Stimulated activated memory B cell treated with anti-CD40 and anti-IgM and Interleukin-4, amounts not matched to agents 10 μg/mL and 1 μg/mL and 100 μg/mL, for 72 hours (primary cell): ENCODE measurements around the gene TYW5.

Experiments used
- ATAC-seq: fragments of 150-1000 bp; cut with Tn5 transposase; 2 replicates; pipeline ENCODE4 v1.10.0; 2021
- H3K27ac Mint-ChIP-seq: one replicate; pipeline ENCODE4 v1.8.0; 2022; ENCODE audit warnings: mild to moderate bottlenecking, mixed read lengths
- H3K27me3 Mint-ChIP-seq: one replicate; pipeline ENCODE4 v1.8.0; 2022; ENCODE audit warnings: mixed read lengths
- H3K36me3 Mint-ChIP-seq: one replicate; pipeline ENCODE4 v1.8.0; 2022; ENCODE audit warnings: mixed read lengths
- H3K4me1 Mint-ChIP-seq: one replicate; pipeline ENCODE4 v1.8.0; 2022; ENCODE audit warnings: mixed read lengths
- H3K4me3 Mint-ChIP-seq: one replicate; pipeline ENCODE4 v1.8.0; 2022; ENCODE audit warnings: mild to moderate bottlenecking, moderate library complexity, mixed read lengths
- H3K9me3 Mint-ChIP-seq: one replicate; pipeline ENCODE4 v1.8.0; 2022; ENCODE audit warnings: mixed read lengths

TYW5 gene, protein sequence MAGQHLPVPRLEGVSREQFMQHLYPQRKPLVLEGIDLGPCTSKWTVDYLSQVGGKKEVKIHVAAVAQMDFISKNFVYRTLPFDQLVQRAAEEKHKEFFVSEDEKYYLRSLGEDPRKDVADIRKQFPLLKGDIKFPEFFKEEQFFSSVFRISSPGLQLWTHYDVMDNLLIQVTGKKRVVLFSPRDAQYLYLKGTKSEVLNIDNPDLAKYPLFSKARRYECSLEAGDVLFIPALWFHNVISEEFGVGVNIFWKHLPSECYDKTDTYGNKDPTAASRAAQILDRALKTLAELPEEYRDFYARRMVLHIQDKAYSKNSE

DNA sequence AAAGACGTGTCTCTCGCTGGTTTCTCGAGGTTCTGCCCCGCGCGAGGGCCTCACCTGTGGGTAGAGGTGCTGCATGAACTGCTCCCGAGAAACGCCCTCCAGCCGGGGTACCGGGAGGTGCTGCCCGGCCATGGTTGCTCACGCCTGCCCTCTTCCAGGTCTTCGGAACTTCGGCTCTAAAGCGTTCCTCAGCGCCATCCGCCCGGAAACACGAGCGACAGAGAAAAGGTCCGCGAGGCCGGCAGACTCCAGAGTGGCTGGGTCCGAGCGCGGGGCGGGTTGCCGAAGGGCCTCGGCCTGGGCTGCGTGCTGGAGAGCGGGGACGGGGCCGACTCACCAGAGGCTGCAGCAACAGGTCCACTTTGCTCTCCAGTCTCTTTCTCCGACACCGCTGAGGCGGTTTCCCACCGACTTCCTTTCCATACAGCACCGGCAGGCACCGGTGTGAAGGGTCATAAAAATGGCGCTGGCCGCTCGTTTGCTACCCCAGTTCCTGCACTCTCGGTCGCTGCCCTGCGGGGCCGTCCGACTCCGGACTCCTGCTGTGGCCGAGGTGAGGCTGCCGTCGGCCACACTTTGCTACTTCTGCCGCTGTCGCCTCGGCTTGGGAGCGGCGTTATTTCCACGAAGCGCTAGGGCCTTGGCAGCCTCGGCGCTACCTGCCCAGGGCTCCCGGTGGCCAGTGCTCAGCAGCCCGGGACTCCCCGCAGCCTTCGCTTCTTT lies at the start of gene TYW5, which contains the start of gene MAIP1:
Gene TYW5 (minus strand): TSS at position 153 of the 723 bp plus-strand sequence. CDS start 21 bp downstream, at position 132.
Gene MAIP1 (plus strand): TSS at position 244 of the 723 bp plus-strand sequence. CDS start 217 bp downstream, at position 461.
- Mint-ChIP-seq H3K36me3 (peaks cover 5% of the 10 kb centered on the region), H3K9me3 (no peaks in the 10 kb centered on the region), H3K4me3 (peak within 1 kb of the TSS; percentile 99), H3K27ac (peak within 1 kb of the TSS; percentile 95), H3K27me3 (no peaks in the 10 kb centered on the region), H3K4me1 (peaks cover 48% of the 10 kb centered on the region)
- ATAC-seq, result peak; percentile 92

DNA sequence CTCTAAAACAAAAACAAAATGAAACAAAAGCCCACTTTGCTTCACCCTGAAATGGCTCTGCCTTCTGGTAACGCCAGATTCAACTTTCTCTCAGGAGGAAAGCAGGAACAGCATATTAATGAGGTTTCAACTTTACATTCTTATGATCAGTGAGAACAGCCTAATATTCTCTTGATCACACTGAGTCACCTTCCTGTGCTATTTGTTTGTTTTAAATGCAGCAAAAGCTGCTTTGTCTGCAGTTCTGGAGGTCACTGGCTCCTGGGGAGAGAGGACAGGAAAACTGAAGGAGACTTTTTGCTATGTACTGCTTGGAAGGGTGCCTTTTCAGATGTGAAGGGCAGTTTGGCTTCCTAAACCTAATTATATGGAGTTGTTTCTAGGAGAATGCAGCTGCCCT lies 48.2 kb upstream of the TYW5 start:
- Mint-ChIP-seq H3K4me1 (no peaks in the 10 kb centered on the region), H3K9me3 (peaks cover 5% of the 10 kb centered on the region)
- ATAC-seq, result no peak

DNA sequence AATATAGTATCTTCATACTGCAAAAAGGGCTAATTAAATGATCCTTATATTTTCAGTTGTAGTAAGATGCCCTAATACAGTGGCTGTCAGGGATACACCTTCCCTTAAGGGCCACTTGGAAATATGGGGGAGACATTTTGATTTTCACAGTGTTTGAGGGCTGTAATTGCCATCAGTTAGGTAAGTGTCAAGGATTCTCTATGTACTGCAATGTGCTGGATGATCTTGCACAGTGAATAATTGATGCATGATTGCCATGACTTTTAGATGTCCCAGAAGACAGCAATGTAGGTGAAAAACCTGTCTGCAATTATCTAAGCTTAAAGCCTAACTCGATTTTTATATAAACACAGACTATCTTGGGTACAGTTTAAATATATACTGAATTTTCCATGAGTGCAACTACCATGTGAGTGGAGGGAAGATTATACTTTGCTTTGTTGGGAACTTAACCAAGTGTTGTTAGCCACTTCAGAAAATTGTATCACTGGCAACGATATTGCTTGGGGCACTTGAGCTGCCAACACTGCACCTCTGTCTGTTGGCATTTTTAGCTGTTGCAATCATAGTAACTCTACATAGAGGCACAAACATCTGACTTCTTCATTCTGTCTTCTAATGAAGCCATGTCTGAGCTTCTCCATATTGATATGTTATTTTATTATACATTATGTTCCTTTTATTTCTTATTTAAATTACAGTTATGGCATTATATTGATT lies 45.3 kb upstream of the TYW5 start:
- H3K27ac Mint-ChIP-seq, result no peak overlapping the region

More for the DNA sequence above, 48.2 kb upstream of the TYW5 start:
- no peaks in the 10 kb centered on the region for H3K27me3 Mint-ChIP-seq
- no peaks in the 10 kb centered on the region for H3K36me3 Mint-ChIP-seq
- no peak overlapping the region for H3K4me3 Mint-ChIP-seq
- H3K27ac Mint-ChIP-seq, result no peak overlapping the region

DNA sequence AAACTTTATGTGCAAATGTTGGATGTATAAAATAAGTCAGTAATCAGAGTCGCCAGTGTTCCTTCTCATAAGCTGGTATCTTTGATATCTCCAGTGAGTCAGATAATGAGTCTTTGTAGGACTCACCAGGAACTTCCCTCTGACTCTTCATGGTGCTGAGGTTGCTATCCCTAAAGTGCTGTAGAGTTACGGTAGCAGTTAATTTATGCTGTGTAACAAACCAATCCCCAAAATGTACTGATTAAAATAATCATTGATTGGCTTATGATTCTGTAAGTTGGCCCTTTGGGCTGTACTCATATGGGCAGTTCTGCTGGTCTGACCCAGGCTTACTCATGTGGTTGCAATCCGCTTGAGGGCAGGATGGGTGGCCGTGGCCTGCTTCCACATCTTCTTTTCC lies 43.9 kb upstream of the TYW5 start:
- Mint-ChIP-seq H3K36me3 (no peaks in the 10 kb centered on the region), H3K4me3 (no peak overlapping the region), H3K9me3 (no peaks in the 10 kb centered on the region), H3K27ac (no peak overlapping the region), H3K4me1 (no peaks in the 10 kb centered on the region), H3K27me3 (no peaks in the 10 kb centered on the region)
- no peak for ATAC-seq

More for the DNA sequence above, 45.3 kb upstream of the TYW5 start:
- Mint-ChIP-seq H3K4me3 (no peak overlapping the region), H3K9me3 (peaks cover 5% of the 10 kb centered on the region), H3K36me3 (no peaks in the 10 kb centered on the region), H3K4me1 (no peaks in the 10 kb centered on the region), H3K27me3 (no peaks in the 10 kb centered on the region)
- ATAC-seq, result no peak

DNA sequence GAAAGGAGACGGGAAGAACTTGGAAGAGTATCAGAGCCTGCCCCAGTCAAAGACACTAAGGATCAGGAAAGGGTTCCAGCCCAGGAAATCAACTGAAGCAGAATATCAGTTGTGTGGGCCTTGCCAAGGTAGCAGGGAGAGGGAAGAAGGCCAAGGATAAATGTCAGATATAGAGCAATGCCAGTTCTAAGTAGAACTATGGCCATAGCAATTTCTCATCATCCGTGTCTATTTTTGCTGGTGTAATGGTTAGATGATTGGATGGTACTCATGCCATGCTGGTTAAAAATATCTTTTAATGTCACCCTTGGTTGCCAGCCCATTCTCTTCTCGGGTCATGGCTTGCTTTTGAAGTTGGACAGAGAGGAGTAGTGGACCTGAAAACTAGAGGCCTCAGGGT lies 42.0 kb upstream of the TYW5 start:
- no peak overlapping the region for H3K27ac Mint-ChIP-seq
- H3K27me3 Mint-ChIP-seq, result no peaks in the 10 kb centered on the region
- no peak for ATAC-seq
- H3K36me3 Mint-ChIP-seq, result no peaks in the 10 kb centered on the region
- no peaks in the 10 kb centered on the region for H3K4me1 Mint-ChIP-seq
- no peaks in the 10 kb centered on the region for H3K9me3 Mint-ChIP-seq
- no peak overlapping the region for H3K4me3 Mint-ChIP-seq

DNA sequence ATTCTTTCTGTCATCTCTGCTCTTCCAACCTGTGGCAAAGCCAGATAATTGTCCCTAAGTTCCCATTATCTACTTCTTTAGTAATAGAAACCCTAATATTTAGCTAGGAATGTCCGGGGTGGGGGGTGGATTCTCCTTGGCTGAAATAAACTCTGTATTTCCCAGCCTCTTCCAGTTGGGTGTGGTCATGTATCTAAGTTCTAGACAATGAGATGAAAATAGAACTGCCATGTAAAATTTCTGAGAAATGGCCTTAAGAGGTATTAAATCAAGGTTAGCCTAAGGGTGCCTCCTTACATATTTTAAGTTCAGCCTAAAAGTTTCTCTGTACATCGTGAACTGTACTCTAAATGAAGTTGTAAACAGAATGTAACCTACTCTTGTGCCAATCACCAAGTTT lies 39.6 kb upstream of the TYW5 start:
- Mint-ChIP-seq H3K4me3 (no peak overlapping the region), H3K36me3 (no peaks in the 10 kb centered on the region), H3K27me3 (no peaks in the 10 kb centered on the region), H3K4me1 (no peaks in the 10 kb centered on the region), H3K9me3 (no peaks in the 10 kb centered on the region), H3K27ac (no peak overlapping the region)
- ATAC-seq, result no peak

DNA sequence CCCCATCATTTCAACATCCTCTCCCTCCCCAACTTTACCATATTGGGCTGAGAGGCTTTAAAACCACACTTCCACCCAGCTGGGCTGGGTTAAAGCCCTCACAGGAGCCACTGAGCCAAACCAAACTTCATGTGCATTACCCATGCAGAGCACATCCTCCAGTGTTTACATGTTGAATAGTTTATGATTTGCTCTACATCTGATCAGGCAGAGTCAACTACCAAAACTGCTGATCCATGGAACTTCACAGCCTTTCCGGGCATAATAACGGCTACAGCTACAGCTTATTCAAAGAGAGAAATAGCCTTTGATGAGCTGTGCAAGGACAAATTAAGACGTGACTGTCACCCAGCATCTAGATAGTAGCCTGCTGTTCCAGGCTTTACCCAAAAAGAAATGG lies 39.1 kb upstream of the TYW5 start:
- no peaks in the 10 kb centered on the region for H3K27me3 Mint-ChIP-seq

DNA sequence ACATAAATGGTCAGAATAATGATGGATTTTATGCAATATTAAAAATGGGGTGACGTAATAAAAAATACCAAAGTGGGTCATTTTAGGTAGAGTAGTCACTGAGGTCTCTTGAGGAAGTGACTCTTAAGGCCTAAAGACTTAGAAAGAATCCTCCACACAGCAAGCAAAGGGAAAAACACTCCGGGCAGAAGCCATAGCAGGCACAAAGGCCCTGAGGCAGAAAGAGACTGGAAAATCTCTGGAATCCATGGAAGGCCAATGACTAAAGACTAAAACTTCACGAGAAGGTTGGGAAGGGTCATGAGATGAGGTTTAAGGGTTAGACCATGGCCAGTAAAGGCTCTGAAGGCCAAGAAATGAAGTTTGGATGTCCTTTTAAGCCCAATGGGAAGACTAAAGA lies 37.0 kb upstream of the TYW5 start:
- Mint-ChIP-seq H3K9me3 (no peaks in the 10 kb centered on the region), H3K4me3 (no peak overlapping the region), H3K27ac (no peak overlapping the region), H3K27me3 (no peaks in the 10 kb centered on the region), H3K36me3 (no peaks in the 10 kb centered on the region), H3K4me1 (no peaks in the 10 kb centered on the region)
- no peak for ATAC-seq

More for the DNA sequence above, 39.1 kb upstream of the TYW5 start:
- Mint-ChIP-seq H3K36me3 (no peaks in the 10 kb centered on the region), H3K9me3 (no peaks in the 10 kb centered on the region), H3K27ac (no peak overlapping the region), H3K4me1 (no peaks in the 10 kb centered on the region), H3K4me3 (no peak overlapping the region)
- no peak for ATAC-seq

DNA sequence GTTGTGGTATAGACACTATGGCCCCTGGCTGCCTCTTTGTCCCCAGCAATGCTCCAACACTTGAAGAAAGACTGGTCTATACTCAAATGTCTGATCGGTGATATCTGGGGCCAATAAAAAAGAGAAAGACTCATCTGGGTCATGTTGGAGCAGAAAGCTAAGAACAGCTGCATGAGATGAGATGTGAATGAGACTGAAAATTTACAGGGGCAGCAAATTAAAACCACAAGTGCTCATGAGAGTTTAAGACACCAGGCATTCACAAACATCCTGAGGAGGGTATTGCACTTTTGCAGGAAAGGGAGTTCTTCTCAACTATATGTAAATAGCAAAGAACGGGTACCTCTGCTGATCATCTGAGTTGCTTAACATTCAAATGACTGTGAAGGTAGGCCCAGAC lies 36.4 kb upstream of the TYW5 start:
- ATAC-seq, result no peak
- Mint-ChIP-seq H3K27ac (no peak overlapping the region), H3K4me3 (no peak overlapping the region), H3K27me3 (no peaks in the 10 kb centered on the region), H3K4me1 (no peaks in the 10 kb centered on the region), H3K36me3 (no peaks in the 10 kb centered on the region), H3K9me3 (no peaks in the 10 kb centered on the region)

DNA sequence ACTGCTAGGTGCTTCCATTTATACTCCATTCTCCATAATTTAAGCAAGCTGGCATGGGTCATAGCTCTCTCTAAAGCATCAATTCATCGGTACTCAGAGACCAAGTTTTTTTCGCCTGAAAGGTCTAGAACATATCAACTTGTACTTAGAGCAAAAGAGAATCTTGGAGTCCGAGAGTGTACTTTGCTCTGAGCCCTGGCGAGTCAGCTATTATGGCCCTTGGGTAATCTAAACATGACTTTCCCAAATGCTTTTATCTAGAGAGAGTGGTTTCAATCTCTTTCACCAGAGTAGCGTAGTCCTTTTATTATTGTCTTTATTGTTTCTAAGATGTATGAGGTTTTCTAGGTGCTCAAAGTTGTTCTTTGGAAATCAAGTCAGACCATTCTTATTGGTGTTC lies 34.5 kb upstream of the TYW5 start:
- no peak for ATAC-seq
- Mint-ChIP-seq H3K36me3 (no peaks in the 10 kb centered on the region), H3K9me3 (no peaks in the 10 kb centered on the region), H3K27ac (no peak overlapping the region), H3K4me1 (no peaks in the 10 kb centered on the region), H3K4me3 (no peak overlapping the region), H3K27me3 (no peaks in the 10 kb centered on the region)

DNA sequence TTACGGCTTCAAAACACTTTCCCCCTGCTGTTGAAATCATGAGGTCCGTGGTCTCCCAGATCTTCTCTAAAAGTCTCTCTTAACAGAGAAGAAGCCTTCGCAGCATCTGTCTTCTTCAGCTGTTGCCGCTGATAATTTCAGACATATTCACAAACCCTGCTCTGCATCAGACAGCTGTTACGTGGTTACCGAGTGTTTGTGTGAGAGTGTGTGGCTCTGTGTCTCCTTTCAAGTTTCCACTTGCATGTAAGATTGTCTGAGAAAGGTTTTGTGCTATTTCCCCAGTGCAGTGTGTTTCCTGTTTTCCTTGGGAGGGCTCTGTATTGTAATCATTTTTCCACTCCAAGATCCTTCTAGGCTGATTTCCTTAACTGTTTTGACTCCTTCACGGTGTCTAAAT lies 32.9 kb upstream of the TYW5 start:
- H3K4me1 Mint-ChIP-seq, result no peaks in the 10 kb centered on the region
- ATAC-seq, result no peak

DNA sequence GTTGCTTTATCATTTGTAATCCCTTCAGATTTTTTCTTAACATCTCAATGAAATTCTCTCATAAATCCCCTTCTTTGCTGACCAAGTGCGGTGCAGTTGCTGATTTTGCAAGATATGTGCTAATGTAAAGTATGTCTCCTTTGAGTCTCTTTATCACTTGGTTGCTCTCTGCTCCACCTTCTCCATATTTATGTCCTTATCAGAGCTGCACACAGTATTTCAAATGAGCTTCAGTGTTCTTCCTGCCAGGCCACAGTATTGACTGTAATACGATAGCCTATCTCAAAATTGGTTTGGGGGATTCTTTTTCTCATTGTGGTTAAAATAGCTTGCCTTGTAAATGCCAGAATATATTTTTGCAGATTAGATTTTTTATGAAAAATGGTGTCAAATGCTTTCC lies 32.3 kb upstream of the TYW5 start:
- Mint-ChIP-seq H3K4me3 (no peak overlapping the region), H3K9me3 (no peaks in the 10 kb centered on the region), H3K4me1 (no peaks in the 10 kb centered on the region), H3K27me3 (no peaks in the 10 kb centered on the region), H3K27ac (no peak overlapping the region), H3K36me3 (no peaks in the 10 kb centered on the region)
- no peak for ATAC-seq

More for the DNA sequence above, 32.9 kb upstream of the TYW5 start:
- Mint-ChIP-seq H3K4me3 (no peak overlapping the region), H3K36me3 (no peaks in the 10 kb centered on the region), H3K9me3 (no peaks in the 10 kb centered on the region), H3K27me3 (no peaks in the 10 kb centered on the region), H3K27ac (no peak overlapping the region)

DNA sequence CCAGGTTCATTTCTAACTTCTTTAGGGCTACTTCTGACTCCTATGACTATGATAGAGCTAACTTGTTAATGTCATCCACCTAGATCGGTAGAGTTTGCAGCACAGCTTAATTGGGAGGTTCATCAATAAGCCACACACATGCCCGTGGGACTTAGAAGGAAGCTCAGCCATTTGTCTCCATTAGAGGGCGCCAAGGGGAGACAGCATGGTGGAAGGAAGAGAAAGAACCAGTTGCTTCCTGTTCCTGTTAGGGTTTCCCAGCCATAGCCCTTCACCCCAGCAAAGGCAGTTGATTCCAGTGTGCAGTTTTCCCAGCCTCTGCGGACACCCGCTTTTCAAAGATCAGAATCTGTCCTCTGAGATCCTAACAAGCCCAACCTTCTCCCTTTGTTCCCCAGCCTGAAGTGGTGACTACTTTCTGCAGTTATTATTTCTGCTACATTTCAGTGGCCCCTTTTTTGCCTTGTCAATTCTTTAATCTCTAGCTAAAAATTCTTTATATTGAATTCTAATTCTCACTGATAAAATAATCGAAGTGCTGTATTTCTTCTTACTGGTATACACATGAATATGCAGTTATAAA lies 30.4 kb upstream of the TYW5 start:
- no peak overlapping the region for H3K4me3 Mint-ChIP-seq
- H3K4me1 Mint-ChIP-seq, result no peaks in the 10 kb centered on the region
- peaks cover 6% of the 10 kb centered on the region for H3K27me3 Mint-ChIP-seq
- ATAC-seq, result no peak
- H3K36me3 Mint-ChIP-seq, result peaks cover 5% of the 10 kb centered on the region
- no peak overlapping the region for H3K27ac Mint-ChIP-seq
- H3K9me3 Mint-ChIP-seq, result no peaks in the 10 kb centered on the region

DNA sequence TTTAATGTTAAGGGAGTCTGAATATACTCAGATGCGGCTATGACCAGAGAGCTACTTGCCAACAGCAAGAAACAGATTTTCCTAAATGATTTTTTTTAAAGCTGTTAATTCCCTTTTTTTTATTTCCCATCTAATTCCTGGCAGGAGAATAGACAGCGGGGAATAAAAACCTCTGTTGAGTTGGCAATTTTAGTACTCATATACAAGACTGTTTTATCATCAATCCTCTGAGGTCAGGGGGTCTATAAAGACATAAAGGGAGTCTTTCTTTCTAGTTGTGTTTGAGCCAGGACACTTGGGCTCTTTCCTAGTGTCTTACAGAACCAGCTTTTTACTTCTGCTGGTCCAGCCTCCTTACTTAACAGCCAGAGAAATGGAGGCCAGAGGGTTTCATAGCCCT lies 29.5 kb upstream of the TYW5 start:
- no peak for ATAC-seq
- Mint-ChIP-seq H3K4me1 (peaks cover 3% of the 10 kb centered on the region), H3K9me3 (no peaks in the 10 kb centered on the region), H3K27me3 (peaks cover 7% of the 10 kb centered on the region), H3K27ac (no peak overlapping the region), H3K36me3 (peaks cover 5% of the 10 kb centered on the region), H3K4me3 (no peak overlapping the region)

DNA sequence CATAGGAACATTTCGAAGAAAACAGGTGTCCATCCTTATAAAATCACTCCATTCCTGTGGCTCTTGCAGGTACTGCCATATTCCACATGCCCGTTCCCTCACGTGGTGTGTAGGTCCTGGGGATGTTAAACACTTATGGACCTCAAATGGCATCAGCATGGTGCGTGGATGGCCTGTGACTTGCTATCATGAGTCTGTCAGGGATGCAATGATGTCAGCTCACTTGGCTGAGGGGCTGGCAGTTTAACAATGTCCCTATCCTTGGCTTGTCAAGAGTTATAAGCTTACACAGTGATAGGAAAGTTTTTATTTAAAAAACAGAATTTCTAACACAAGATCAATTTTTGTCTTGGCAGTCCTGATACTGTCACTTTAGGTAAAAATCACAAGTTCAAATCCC lies 28.9 kb upstream of the TYW5 start:
- H3K27ac Mint-ChIP-seq, result no peak overlapping the region

More for the DNA sequence above, 28.9 kb upstream of the TYW5 start:
- Mint-ChIP-seq H3K27me3 (peaks cover 7% of the 10 kb centered on the region), H3K36me3 (peaks cover 5% of the 10 kb centered on the region), H3K4me3 (no peak overlapping the region), H3K9me3 (no peaks in the 10 kb centered on the region), H3K4me1 (peaks cover 4% of the 10 kb centered on the region)
- no peak for ATAC-seq
